Endothelial cell of umbilical vein (primary cell): ENCODE data around the gene SETBP1. TPM values are rescaled to one million over a fixed set of nuclear protein-coding genes. Genes with fewer than 3 reads are reported as not detected.

Experiments used
- BruUV-seq: library from RNA; stranded (reverse); fragments of 400-500 nt; replicated peaks from 2 replicates; lab custom pipeline; 2021; lab: Mats Ljungman, UMichigan
- CTCF ChIA-PET: fragments of 300-600, 350-600 bp; sonication (Branson Sonifier 250); formaldehyde crosslinking; loops from one replicate; lab custom pipeline; 2021; ENCODE audit warnings: antibody characterized with exemption, inconsistent platforms; lab: Charles Lee
- POLR2A ChIA-PET: fragments of 300-600, 350-600 bp; sonication (Branson Sonifier 250); formaldehyde crosslinking; loops from one replicate; lab custom pipeline; 2021; ENCODE audit warnings: antibody characterized with exemption, inconsistent platforms; lab: Charles Lee
- DNase-seq: peaks from one replicate; pipeline ENCODE4 v3.0.0-alpha.2; 2011; ENCODE audit warnings: low read depth, low spot score
- FAIRE-seq: peaks from 2 replicates; lab custom pipeline; 2011; peaks lifted over from hg19 to GRCh38; lab: Jason Lieb, UNC
- H2AFZ ChIP-seq: 2 replicates; pipeline ENCODE4 v1.6.0; 2012; ENCODE audit warnings: low read depth, low read length, control low read depth, inconsistent platforms
- H3K27ac ChIP-seq: 2 replicates; pipeline ENCODE4 v1.5.1; 2011; ENCODE audit warnings: low read depth, mild to moderate bottlenecking, control low read depth, low read length, moderate library complexity; ENCODE audit not compliant: insufficient read depth
- H3K27me3 ChIP-seq, 2 experiments: 2 replicates each; pipeline versions ENCODE4 v1.6.0 to v1.6.1; 2011; ENCODE audit warnings: low read length in 2 of 2, mixed read lengths in 1 of 2; ENCODE audit not compliant: control insufficient read depth in 2 of 2, insufficient read depth in 2 of 2
- H3K36me3 ChIP-seq, 2 experiments: 2 replicates in 1 of 2; 3 replicates in 1 of 2; pipeline ENCODE4 v1.5.1; 2011; ENCODE audit warnings: low read length in 2 of 2, mild to moderate bottlenecking in 1 of 2, moderate library complexity in 1 of 2; ENCODE audit not compliant: control insufficient read depth in 2 of 2, insufficient read depth in 2 of 2; ENCODE audit errors: extremely low read depth in 1 of 2
- H3K4me1 ChIP-seq: 3 replicates; pipeline ENCODE4 v1.5.1; 2011; ENCODE audit warnings: mild to moderate bottlenecking, low read length; ENCODE audit not compliant: control insufficient read depth, insufficient read depth; ENCODE audit errors: extremely low read depth
- H3K4me2 ChIP-seq: 2 replicates; pipeline ENCODE4 v1.6.1; 2011; ENCODE audit warnings: low read length, control low read depth, mixed read lengths; ENCODE audit not compliant: insufficient read depth
- H3K4me3 ChIP-seq, 3 experiments: fragments of 200-600 bp in 1 of 3; sonication (generic), shearing (Covaris generic) in 1 of 3; replicated peaks in 1 of 3; 2 replicates each; pipeline ENCODE4 v1.5.1; 2011 to 2016; ENCODE audit warnings: control low read depth in 3 of 3, low read length in 3 of 3, mild to moderate bottlenecking in 2 of 3, inconsistent platforms in 1 of 3, low read depth in 1 of 3, moderate library complexity in 1 of 3; ENCODE audit not compliant: insufficient read depth in 1 of 3
- H3K79me2 ChIP-seq: 2 replicates; pipeline ENCODE4 v1.6.0; 2012; ENCODE audit warnings: low read length, inconsistent platforms; ENCODE audit not compliant: control insufficient read depth, insufficient read depth
- H3K9ac ChIP-seq: replicated peaks from 2 replicates; pipeline ENCODE3; 2011; ENCODE audit warnings: low read length, control low read depth; ENCODE audit not compliant: insufficient read depth; ENCODE audit errors: extremely low read depth
- H3K9me1 ChIP-seq: replicated peaks from 3 replicates; pipeline ENCODE4 v1.6.0; 2011; ENCODE audit warnings: mild to moderate bottlenecking, low read length; ENCODE audit not compliant: control insufficient read depth, insufficient read depth; ENCODE audit errors: extremely low read depth
- H3K9me3 ChIP-seq: replicated peaks from 2 replicates; pipeline ENCODE4 v1.5.1; 2012; ENCODE audit warnings: low read length, inconsistent platforms; ENCODE audit not compliant: control insufficient read depth, insufficient read depth
- H4K20me1 ChIP-seq: replicated peaks from 2 replicates; pipeline ENCODE3; 2011; ENCODE audit warnings: mild to moderate bottlenecking, low read length; ENCODE audit not compliant: control insufficient read depth, insufficient read depth; ENCODE audit errors: extremely low read depth
- EZH2 ChIP-seq: IDR thresholded peaks from 2 replicates; pipeline ENCODE4 v1.6.1; 2012; ENCODE audit warnings: borderline replicate concordance, low read depth, mild to moderate bottlenecking, moderate library complexity, low read length, inconsistent platforms; ENCODE audit not compliant: severe bottlenecking
- FOS ChIP-seq: IDR thresholded peaks from 2 replicates; pipeline ENCODE4 v1.6.1; 2011; ENCODE audit warnings: mild to moderate bottlenecking, low read length, moderate library complexity, borderline replicate concordance; ENCODE audit not compliant: insufficient read depth
- GATA2 ChIP-seq: IDR thresholded peaks from 2 replicates; pipeline ENCODE4 v1.7.0; 2011; ENCODE audit warnings: low read depth, mild to moderate bottlenecking, moderate library complexity, mixed read lengths, low read length; ENCODE audit not compliant: insufficient read length, insufficient read depth
- JUN ChIP-seq: IDR thresholded peaks from 2 replicates; pipeline ENCODE4 v1.6.1; 2011; ENCODE audit warnings: borderline replicate concordance, low read depth; ENCODE audit not compliant: insufficient read length, insufficient read depth
- MYC ChIP-seq: IDR thresholded peaks from one replicate; pipeline ENCODE4 v1.6.1; 2011; ENCODE audit warnings: mild to moderate bottlenecking, low read depth, low read length
- POLR2A ChIP-seq: IDR thresholded peaks from 2 replicates; pipeline ENCODE4 v1.6.1; 2012; ENCODE audit warnings: low read depth, mild to moderate bottlenecking, control low read depth, low read length
- POLR2AphosphoS5 ChIP-seq: IDR thresholded peaks from 2 replicates; pipeline ENCODE4 v1.6.1; 2012; ENCODE audit warnings: low read depth, mild to moderate bottlenecking, control low read depth, low read length, moderate library complexity; ENCODE audit not compliant: insufficient read depth
- dilution Hi-C: fragments of 300-500 bp; cut with MboI; formaldehyde crosslinking; loops from one replicate; pipeline ENCODE4 v1.15.0; 2019; ENCODE audit warnings: low sequenced_read_pairs; ENCODE audit not compliant: extremely low pct_ligation_motif_present
- intact Hi-C: fragments of 100-400 bp; cut with micrococcal nuclease; formaldehyde crosslinking; loops from one replicate; pipeline ENCODE4 v1.10.0; 2022
- polyA plus RNA-seq, 4 experiments: library from polyadenylated mRNA; depleted of rRNA in 3 of 4; stranded (reverse) in 3 of 4; unstranded in 1 of 4; fragments of >200 nt; gene quantifications; 2 replicates each; pipeline versions ENCODE4 v1.2.1 to v1.2.3, GENCODE V29; 2011 to 2012; ENCODE audit warnings: missing spikeins in 1 of 4
- total RNA-seq: library from RNA; stranded (reverse); gene quantifications from 2 replicates; pipeline ENCODE4 v1.2.3, GENCODE V29; 2021
- TF ChIP-seq, protein P1 (sequence below): IDR thresholded peaks from 2 replicates; pipeline ENCODE4 v1.6.1; 2011; ENCODE audit not compliant: insufficient read depth, insufficient read length
- TF ChIP-seq, protein P2 (sequence below), 2 donors: IDR thresholded peaks; 1 replicate in 1 of 2; 2 replicates in 1 of 2; pipeline ENCODE4 v1.5.1; 2011; ENCODE audit warnings: low read length in 2 of 2, mild to moderate bottlenecking in 2 of 2, moderate library complexity in 2 of 2, control low read depth in 1 of 2, inconsistent platforms in 1 of 2, low read depth in 1 of 2; ENCODE audit not compliant: insufficient read depth in 1 of 2; ENCODE audit errors: extremely low read depth in 1 of 2

SETBP1 gene
- total and polyA plus RNA-seq, 2 donors (not counting 3 experiments of a cell fraction or from before 2014, with no cell fraction given) = 0.76 to 3.1 TPM

GRCh38 chr18:44638034-44638540 lies 42.6 kb upstream of the SETBP1 start:
- no peak overlapping the region for H2AFZ ChIP-seq
- no peak overlapping the region for H3K4me3 ChIP-seq
- no peaks in the 10 kb centered on the region for H3K4me1 ChIP-seq
- H3K36me3 ChIP-seq = no peaks in the 10 kb centered on the region
- dilution Hi-C loops = no loop called here
- TF ChIP-seq MYC (no peak), JUN (no peak), FOS (no peak), EZH2 (no peak), POLR2AphosphoS5 (no peak), GATA2 (no peak), POLR2A (no peak)
- TF ChIP-seq, protein P1, sequence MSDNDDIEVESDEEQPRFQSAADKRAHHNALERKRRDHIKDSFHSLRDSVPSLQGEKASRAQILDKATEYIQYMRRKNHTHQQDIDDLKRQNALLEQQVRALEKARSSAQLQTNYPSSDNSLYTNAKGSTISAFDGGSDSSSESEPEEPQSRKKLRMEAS = no peak
- TF ChIP-seq, protein P2, sequence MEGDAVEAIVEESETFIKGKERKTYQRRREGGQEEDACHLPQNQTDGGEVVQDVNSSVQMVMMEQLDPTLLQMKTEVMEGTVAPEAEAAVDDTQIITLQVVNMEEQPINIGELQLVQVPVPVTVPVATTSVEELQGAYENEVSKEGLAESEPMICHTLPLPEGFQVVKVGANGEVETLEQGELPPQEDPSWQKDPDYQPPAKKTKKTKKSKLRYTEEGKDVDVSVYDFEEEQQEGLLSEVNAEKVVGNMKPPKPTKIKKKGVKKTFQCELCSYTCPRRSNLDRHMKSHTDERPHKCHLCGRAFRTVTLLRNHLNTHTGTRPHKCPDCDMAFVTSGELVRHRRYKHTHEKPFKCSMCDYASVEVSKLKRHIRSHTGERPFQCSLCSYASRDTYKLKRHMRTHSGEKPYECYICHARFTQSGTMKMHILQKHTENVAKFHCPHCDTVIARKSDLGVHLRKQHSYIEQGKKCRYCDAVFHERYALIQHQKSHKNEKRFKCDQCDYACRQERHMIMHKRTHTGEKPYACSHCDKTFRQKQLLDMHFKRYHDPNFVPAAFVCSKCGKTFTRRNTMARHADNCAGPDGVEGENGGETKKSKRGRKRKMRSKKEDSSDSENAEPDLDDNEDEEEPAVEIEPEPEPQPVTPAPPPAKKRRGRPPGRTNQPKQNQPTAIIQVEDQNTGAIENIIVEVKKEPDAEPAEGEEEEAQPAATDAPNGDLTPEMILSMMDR (IDR thresholded peaks at IDR 0.05; ENCODE audit: extremely low read depth in 1 of 2, insufficient read depth in 1 of 2, low read depth in 1 of 2, low read length in 2 of 2) = no peak
- no peaks in the 10 kb centered on the region for H3K9me3 ChIP-seq
- H3K9ac ChIP-seq = no peak overlapping the region
- no peak for DNase-seq
- BruUV-seq = no TSS peak
- POLR2A ChIA-PET = no interaction called here
- no peak overlapping the region for H3K4me2 ChIP-seq
- intact Hi-C loops = no loop called here
- no peak overlapping the region for H3K27ac ChIP-seq
- FAIRE-seq = no peak
- H4K20me1 ChIP-seq = no peaks in the 10 kb centered on the region
- no peaks in the 10 kb centered on the region for H3K27me3 ChIP-seq
- CTCF ChIA-PET = no interaction called here
- H3K79me2 ChIP-seq = no peaks in the 10 kb centered on the region
- no peaks in the 10 kb centered on the region for H3K9me1 ChIP-seq
